Nephron progenitor cell (in vitro differentiated cells): ENCODE results near the gene GINS2.
A peak's percentile ranks its signal among the peaks of the same experiment; 100 is the strongest.

ENCODE experiments used
- DNase-seq: peaks from one replicate; pipeline ENCODE4 v3.0.0; 2021
- H3K27ac Mint-ChIP-seq: 2 replicates; pipeline ENCODE4 v1.8.0; 2021; ENCODE audit warnings: mild to moderate bottlenecking, moderate library complexity, mixed read lengths
- H3K27me3 Mint-ChIP-seq: 2 replicates; pipeline ENCODE4 v1.8.0; 2021; ENCODE audit warnings: mild to moderate bottlenecking, low read depth, mixed read lengths; ENCODE audit not compliant: poor library complexity
- H3K36me3 Mint-ChIP-seq: 2 replicates; pipeline ENCODE4 v1.8.0; 2021; ENCODE audit warnings: low read depth, mixed read lengths
- H3K4me1 Mint-ChIP-seq: 2 replicates; pipeline ENCODE4 v1.8.0; 2021; ENCODE audit warnings: mixed read lengths
- H3K4me3 Mint-ChIP-seq: 2 replicates; pipeline ENCODE4 v1.8.0; 2021; ENCODE audit warnings: mild to moderate bottlenecking, moderate library complexity, mixed read lengths
- H3K9me3 Mint-ChIP-seq: 2 replicates; pipeline ENCODE4 v1.8.0; 2021; ENCODE audit warnings: mild to moderate bottlenecking, moderate library complexity, mixed read lengths
- CTCF ChIP-seq: fragments of 200-600 bp; sonication (generic); IDR thresholded peaks from 2 replicates; pipeline ENCODE4 v1.5.0; 2021; ENCODE audit warnings: antibody characterized with exemption

Gene GINS2

GRCh38 chr16:85679870-85680269 lies 8.9 kb downstream of the GINS2 start:
- Mint-ChIP-seq H3K4me3 (no peak overlapping the region), H3K9me3 (no peaks in the 10 kb centered on the region), H3K27ac (peak overlapping the region; percentile 22), H3K27me3 (peaks cover 3% of the 10 kb centered on the region), H3K36me3 (peaks cover 28% of the 10 kb centered on the region), H3K4me1 (peaks cover 18% of the 10 kb centered on the region)
- DNase-seq: no peak
- no peak for TF ChIP-seq CTCF

GRCh38 chr16:85678821-85679220 lies 9.9 kb downstream of the GINS2 start:
- Mint-ChIP-seq H3K27me3 (peaks cover 3% of the 10 kb centered on the region), H3K4me1 (peaks cover 18% of the 10 kb centered on the region), H3K36me3 (peaks cover 33% of the 10 kb centered on the region), H3K27ac (no peak overlapping the region), H3K9me3 (no peaks in the 10 kb centered on the region), H3K4me3 (no peak overlapping the region)
- no peak for DNase-seq
- no peak for TF ChIP-seq CTCF

- peaks cover 1% of the 10 kb centered on the region for H3K27me3 Mint-ChIP-seq
- TF ChIP-seq CTCF: no peak
- no peak overlapping the region for H3K4me3 Mint-ChIP-seq
- H3K4me1 Mint-ChIP-seq: peaks cover 10% of the 10 kb centered on the region
- H3K9me3 Mint-ChIP-seq: no peaks in the 10 kb centered on the region
- DNase-seq: no peak
- H3K27ac Mint-ChIP-seq: no peak overlapping the region
- peaks cover 39% of the 10 kb centered on the region for H3K36me3 Mint-ChIP-seq
Observed at GRCh38 chr16:85678016-85678415, 10.7 kb downstream of the GINS2 start.

- Mint-ChIP-seq H3K36me3 (peaks cover 44% of the 10 kb centered on the region), H3K4me3 (no peak overlapping the region), H3K27me3 (no peaks in the 10 kb centered on the region), H3K27ac (no peak overlapping the region), H3K4me1 (peaks cover 9% of the 10 kb centered on the region), H3K9me3 (no peaks in the 10 kb centered on the region)
- no peak for TF ChIP-seq CTCF
- DNase-seq: no peak
Observed at GRCh38 chr16:85677383-85677967, 11.3 kb downstream of the GINS2 start.

- no peak for DNase-seq
- no peak for TF ChIP-seq CTCF
- peaks cover 9% of the 10 kb centered on the region for H3K4me1 Mint-ChIP-seq
- H3K36me3 Mint-ChIP-seq: peaks cover 45% of the 10 kb centered on the region
- H3K9me3 Mint-ChIP-seq: no peaks in the 10 kb centered on the region
- no peak overlapping the region for H3K27ac Mint-ChIP-seq
- H3K27me3 Mint-ChIP-seq: no peaks in the 10 kb centered on the region
- no peak overlapping the region for H3K4me3 Mint-ChIP-seq
Observed at GRCh38 chr16:85676466-85676865, 12.3 kb downstream of the GINS2 start.

- Mint-ChIP-seq H3K36me3 (peaks cover 52% of the 10 kb centered on the region), H3K27me3 (no peaks in the 10 kb centered on the region), H3K9me3 (no peaks in the 10 kb centered on the region), H3K27ac (peak overlapping the region; percentile 58), H3K4me1 (peaks cover 4% of the 10 kb centered on the region), H3K4me3 (no peak overlapping the region)
- peak; percentile 30 for TF ChIP-seq CTCF
- no peak for DNase-seq
Observed at GRCh38 chr16:85675251-85675874, 13.4 kb downstream of the GINS2 start.
